ACC112 (cell line): ENCODE measurements around the gene RBM38.

Experiments
- H2AFZ ChIP-seq: fragments of 200-600 bp; sonication (generic); one replicate; pipeline ENCODE4 v1.6.0; 2017; ENCODE audit warnings: antibody characterized with exemption, low read length; ENCODE audit not compliant: unreplicated experiment
- H3K27ac ChIP-seq: fragments of 200-600 bp; sonication (generic); 2 replicates; pipeline ENCODE4 v1.5.1; 2014; ENCODE audit warnings: low read depth, mild to moderate bottlenecking, antibody characterized with exemption, low read length, moderate library complexity
- H3K27me3 ChIP-seq: fragments of 200-600 bp; sonication (generic); 2 replicates; pipeline ENCODE4 v1.6.1; 2014; ENCODE audit warnings: mild to moderate bottlenecking, antibody characterized with exemption, low read length, moderate library complexity, mixed read lengths; ENCODE audit not compliant: insufficient read depth
- H3K36me3 ChIP-seq: fragments of 200-600 bp; sonication (generic); 2 replicates; pipeline ENCODE4 v1.6.1; 2016; ENCODE audit warnings: mild to moderate bottlenecking, antibody characterized with exemption, low read length, moderate library complexity, mixed read lengths; ENCODE audit not compliant: insufficient read depth
- H3K4me1 ChIP-seq: fragments of 200-600 bp; sonication (generic); one replicate; pipeline ENCODE4 v1.6.1; 2016; ENCODE audit warnings: low read length, mixed read lengths; ENCODE audit not compliant: insufficient read depth, unreplicated experiment, control insufficient read depth
- H3K4me3 ChIP-seq: fragments of 200-600 bp; sonication (generic); 2 replicates; pipeline ENCODE4 v1.5.1; 2014; ENCODE audit warnings: mild to moderate bottlenecking, low read depth, low read length
- H3K79me2 ChIP-seq: fragments of 200-600 bp; sonication (generic); one replicate; pipeline ENCODE4 v1.6.0; 2016; ENCODE audit warnings: low read length; ENCODE audit not compliant: control insufficient read depth, unreplicated experiment, insufficient read depth

The RBM38 gene

GRCh38 chr20:57398231-57398821 is 7.1 kb downstream of the RBM38 start:
- Histone ChIP-seq H3K36me3 (no peaks in the 10 kb centered on the region), H3K27ac (no peak overlapping the region), H3K79me2 (no peaks in the 10 kb centered on the region)

GRCh38 chr20:57398901-57399535 is 7.8 kb downstream of the RBM38 start:
- Histone ChIP-seq H3K27ac (no peak overlapping the region), H3K36me3 (no peaks in the 10 kb centered on the region), H3K4me3 (no peak overlapping the region), H3K4me1 (peaks cover 10% of the 10 kb centered on the region), H3K27me3 (no peaks in the 10 kb centered on the region), H2AFZ (no peak overlapping the region), H3K79me2 (no peaks in the 10 kb centered on the region)

More at GRCh38 chr20:57398231-57398821, 7.1 kb downstream of the RBM38 start:
- peaks cover 10% of the 10 kb centered on the region for H3K4me1 ChIP-seq
- H3K4me3 ChIP-seq: no peak overlapping the region
- no peak overlapping the region for H2AFZ ChIP-seq
- no peaks in the 10 kb centered on the region for H3K27me3 ChIP-seq

- H3K79me2 ChIP-seq: no peaks in the 10 kb centered on the region
- H3K4me1 ChIP-seq: peaks cover 10% of the 10 kb centered on the region
- no peak overlapping the region for H3K27ac ChIP-seq
- no peak overlapping the region for H3K4me3 ChIP-seq
- no peak overlapping the region for H2AFZ ChIP-seq
- H3K27me3 ChIP-seq: no peaks in the 10 kb centered on the region
- no peaks in the 10 kb centered on the region for H3K36me3 ChIP-seq
Measured at GRCh38 chr20:57399587-57400155, 8.5 kb downstream of the RBM38 start.

- H3K36me3 ChIP-seq: no peaks in the 10 kb centered on the region
- no peak overlapping the region for H3K27ac ChIP-seq
- peaks cover 9% of the 10 kb centered on the region for H3K4me1 ChIP-seq
- no peak overlapping the region for H3K4me3 ChIP-seq
- H3K27me3 ChIP-seq: no peaks in the 10 kb centered on the region
- no peaks in the 10 kb centered on the region for H3K79me2 ChIP-seq
- H2AFZ ChIP-seq: no peak overlapping the region
Measured at GRCh38 chr20:57400231-57400701, 9.1 kb downstream of the RBM38 start.

GRCh38 chr20:57400821-57401564 is 9.8 kb downstream of the RBM38 start:
- Histone ChIP-seq H3K4me1 (peaks cover 2% of the 10 kb centered on the region), H3K36me3 (no peaks in the 10 kb centered on the region), H3K79me2 (no peaks in the 10 kb centered on the region), H3K4me3 (no peak overlapping the region), H3K27ac (no peak overlapping the region), H3K27me3 (no peaks in the 10 kb centered on the region), H2AFZ (no peak overlapping the region)

- Histone ChIP-seq H2AFZ (no peak overlapping the region), H3K27ac (no peak overlapping the region), H3K4me3 (no peak overlapping the region), H3K36me3 (no peaks in the 10 kb centered on the region), H3K4me1 (no peaks in the 10 kb centered on the region), H3K79me2 (no peaks in the 10 kb centered on the region), H3K27me3 (no peaks in the 10 kb centered on the region)
Measured at GRCh38 chr20:57401565-57401918, 10.3 kb downstream of the RBM38 start.

DNA sequence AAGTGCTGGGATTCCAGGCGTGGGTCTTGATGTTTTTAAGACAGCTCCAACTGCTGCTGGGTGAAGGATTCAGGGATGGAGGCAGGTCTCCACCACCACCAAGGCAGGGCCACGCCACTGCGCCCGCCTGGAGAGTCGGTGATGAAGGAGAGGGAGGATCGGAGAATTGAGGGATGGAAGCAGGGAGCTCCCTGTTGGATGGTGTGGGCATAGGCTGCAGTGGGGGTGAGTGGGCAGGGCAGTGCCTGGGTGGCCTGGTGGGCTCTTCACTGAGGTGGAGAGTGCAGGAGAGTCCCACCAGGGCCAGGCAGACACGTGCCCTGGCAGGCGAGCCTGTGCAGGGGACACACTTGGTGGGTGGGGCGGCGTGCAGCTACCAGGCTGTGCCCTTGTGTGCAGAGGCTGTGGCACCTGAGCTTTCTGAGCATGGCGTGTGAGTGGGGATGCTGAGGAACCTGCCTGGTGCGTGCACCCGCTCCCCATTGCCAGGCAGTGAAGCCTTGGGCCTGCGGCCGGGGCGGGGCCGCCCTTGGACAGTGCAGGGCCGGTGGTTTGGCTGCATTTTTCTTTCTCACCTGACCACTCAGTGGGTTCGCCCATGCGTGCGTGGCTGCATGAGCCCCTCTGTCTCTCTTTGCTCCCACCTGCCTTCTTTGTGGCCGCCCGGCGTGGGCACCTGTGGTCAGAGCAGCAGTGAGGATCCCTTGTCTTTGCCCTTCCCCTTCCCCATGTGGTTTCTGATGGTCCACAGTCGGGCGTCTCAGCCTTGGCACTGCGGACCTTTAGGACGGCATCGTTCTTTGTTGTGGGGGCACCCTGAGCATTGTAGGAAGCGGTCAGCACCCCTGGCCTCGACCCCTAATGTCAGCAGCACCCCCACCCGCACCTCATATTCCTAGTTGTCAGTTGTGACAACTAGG is 11.3 kb downstream of the RBM38 start:
- no peaks in the 10 kb centered on the region for H3K4me1 ChIP-seq
- no peaks in the 10 kb centered on the region for H3K36me3 ChIP-seq
- no peak overlapping the region for H2AFZ ChIP-seq
- no peak overlapping the region for H3K27ac ChIP-seq
- no peaks in the 10 kb centered on the region for H3K27me3 ChIP-seq
- H3K4me3 ChIP-seq: no peak overlapping the region
- H3K79me2 ChIP-seq: no peaks in the 10 kb centered on the region

- Histone ChIP-seq H3K4me3 (no peak overlapping the region), H3K36me3 (no peaks in the 10 kb centered on the region), H2AFZ (no peak overlapping the region), H3K4me1 (no peaks in the 10 kb centered on the region), H3K27ac (no peak overlapping the region), H3K79me2 (no peaks in the 10 kb centered on the region), H3K27me3 (no peaks in the 10 kb centered on the region)
Measured at GRCh38 chr20:57403216-57403615, 12.0 kb downstream of the RBM38 start.

DNA sequence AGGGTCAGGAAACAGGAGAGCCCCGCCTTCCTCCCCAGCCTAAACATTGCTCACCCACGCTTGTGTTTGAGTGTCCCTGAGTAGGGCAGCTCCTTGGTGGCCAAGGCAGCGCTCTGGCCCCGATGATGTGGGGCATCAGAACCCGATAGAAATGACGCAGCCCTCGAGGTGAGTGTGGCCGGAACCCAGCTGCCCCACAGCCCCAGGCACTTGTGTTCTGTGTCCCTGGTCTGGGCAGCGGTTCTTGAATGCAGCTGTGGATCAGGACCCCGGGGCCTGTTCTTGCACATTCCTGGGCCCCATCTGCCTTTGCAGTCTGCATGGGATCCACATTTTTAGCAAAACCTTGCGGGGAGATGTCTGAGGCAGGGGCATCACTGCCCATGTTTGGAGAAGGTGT is 12.8 kb downstream of the RBM38 start:
- no peaks in the 10 kb centered on the region for H3K79me2 ChIP-seq
- H3K27me3 ChIP-seq: no peaks in the 10 kb centered on the region
- no peak overlapping the region for H3K4me3 ChIP-seq
- no peaks in the 10 kb centered on the region for H3K4me1 ChIP-seq
- H2AFZ ChIP-seq: no peak overlapping the region
- no peak overlapping the region for H3K27ac ChIP-seq
- H3K36me3 ChIP-seq: no peaks in the 10 kb centered on the region

GRCh38 chr20:57404419-57405072 is 13.3 kb downstream of the RBM38 start:
- no peak overlapping the region for H2AFZ ChIP-seq
- H3K27ac ChIP-seq: no peak overlapping the region
- H3K4me1 ChIP-seq: no peaks in the 10 kb centered on the region
- H3K27me3 ChIP-seq: no peaks in the 10 kb centered on the region
- H3K4me3 ChIP-seq: no peak overlapping the region
- no peaks in the 10 kb centered on the region for H3K36me3 ChIP-seq
- H3K79me2 ChIP-seq: no peaks in the 10 kb centered on the region
